Measurements from ENCODE around the gene GORASP2.
"Not testable (repeated sequence)": the region's sequence is repeated elsewhere in the genome, so short reads cannot be mapped to it uniquely, and the experiment has no call there.

The GORASP2 gene

DNA sequence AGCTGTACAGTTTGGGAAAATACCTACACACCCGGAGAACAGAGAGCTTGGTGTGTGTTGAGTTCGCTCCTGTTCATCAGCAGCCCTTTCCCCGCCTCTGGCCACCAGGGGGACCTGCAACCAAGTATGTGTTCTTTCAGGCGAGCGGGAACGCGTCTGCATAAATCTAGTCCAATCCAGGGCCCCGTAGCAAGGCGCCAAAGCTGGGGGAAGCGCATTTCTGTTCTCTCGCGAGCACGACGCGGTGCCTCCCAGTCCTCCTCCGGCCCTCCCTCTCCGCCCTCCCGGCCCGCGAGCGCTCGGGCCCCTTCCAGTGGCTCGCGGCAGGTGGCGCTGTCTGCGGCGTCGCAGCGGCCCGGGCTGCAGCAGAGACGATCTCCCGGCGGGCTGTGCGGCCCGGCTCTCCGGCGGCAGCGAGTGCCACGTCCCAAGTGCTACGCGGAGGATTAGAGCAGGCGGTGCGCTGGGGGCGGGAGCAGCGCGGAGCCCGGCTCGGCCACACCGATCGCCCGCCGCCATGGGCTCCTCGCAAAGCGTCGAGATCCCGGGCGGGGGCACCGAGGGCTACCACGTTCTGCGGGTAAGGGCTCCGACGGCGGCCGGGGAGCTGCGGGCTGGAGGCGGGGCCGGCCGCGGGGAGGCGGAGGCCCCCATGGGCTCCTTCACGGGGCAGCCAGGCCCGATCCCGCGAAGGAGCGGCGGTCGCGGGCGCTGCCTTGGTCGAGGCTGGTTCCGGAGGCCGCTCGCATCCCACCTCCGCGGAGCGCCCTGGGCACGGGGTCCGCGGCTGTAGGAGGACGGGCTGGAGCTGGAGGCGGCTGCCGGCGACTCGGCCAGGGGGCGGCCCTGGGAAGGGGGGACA lies at the start of gene GORASP2:
Gene GORASP2, plus strand, starts transcription at position 430 of the 862 bp plus-strand sequence. Its CDS starts 88 bp downstream, at position 518.
- DNase-seq, result peak; percentile 99

DNA sequence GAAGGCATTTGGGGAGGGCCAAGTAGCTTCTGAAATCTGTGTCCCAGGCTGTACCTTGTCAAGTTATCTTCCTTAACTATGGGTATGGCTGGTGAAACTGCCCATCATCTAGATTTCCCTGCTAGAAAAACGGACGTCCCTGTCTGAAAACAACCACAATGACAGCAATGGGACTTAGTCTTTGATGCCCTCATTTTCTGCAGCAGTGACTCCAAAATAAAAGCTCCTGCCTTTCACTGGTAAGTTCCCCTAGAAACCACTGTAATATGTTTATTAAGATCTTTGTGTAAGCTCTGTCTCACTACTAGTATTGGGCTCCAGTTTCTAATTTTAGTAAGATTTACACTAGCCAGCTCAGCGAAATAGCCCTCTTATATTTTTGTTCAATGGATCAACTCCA lies 47.2 kb upstream of the GORASP2 start:
- DNase-seq, result no peak

DNA sequence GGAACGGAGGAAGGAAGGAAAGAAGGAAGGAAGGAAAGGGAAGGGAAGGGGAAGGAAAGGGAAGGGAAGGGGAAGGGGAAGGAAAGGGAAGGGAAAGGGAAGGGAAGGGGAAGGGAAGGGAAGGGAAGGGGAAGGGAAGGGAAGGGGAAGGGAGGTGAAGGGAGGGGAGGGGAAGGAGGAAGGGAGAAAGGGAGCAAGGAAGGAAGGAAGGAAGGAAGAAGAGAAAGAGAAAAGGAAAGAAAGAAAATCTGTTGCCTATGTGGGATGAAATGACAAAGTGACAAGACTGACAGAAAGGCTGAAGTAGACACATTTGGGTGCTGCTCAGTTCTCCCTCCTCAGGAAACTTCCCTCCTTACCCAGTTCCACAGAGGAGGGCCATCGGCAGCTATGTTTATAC lies 46.3 kb upstream of the GORASP2 start:
- DNase-seq, result no peak

DNA sequence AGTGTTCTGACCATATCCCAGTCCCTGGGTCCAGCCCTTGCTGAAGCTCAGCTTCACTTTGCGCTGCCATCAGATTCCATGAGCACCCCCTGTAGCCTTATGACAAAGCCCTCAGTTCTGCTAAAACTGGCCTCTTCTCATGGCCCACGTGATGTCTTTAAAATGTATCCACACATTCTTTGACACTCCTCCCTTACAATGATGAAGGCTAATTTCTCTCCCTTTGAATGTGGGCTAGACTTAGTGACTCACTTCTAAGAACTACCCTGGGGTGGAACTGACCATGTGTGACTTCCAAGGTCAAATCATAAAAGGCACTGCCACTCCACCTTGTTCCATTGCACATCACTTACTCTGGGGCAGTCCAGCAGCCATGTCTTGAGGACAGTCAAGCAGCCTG lies 45.4 kb upstream of the GORASP2 start:
- DNase-seq, result no peak

DNA sequence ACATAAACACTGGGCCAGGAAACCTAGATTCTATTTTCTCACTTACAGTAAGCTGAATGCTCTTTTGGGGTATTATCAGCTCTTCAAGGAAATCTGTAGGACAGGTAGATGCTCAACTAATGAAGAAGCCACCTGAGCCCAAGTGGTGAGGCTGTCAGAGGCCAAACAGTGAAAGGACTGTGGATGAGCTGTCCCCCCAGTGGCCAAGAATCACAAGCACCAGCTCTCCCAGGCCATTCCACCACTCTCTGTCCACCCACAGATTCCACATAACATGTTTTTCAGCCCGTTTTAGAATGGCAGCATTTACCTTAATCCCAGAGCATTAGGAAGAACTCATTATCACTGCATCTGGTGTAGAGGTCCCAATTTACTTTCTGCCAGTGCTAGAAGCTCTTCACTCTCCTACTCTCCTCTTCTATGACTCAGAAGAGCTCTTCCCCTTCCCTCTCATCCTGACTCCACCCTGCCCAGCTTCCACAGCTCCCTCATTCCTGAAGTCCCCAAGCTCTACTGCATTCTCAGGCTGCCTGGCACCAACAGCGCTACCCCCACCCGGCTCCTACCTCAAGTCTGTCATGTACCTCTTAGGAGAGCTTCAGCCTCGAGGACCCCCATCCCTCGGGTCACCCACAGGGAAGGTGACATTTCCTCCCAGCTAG lies 43.8 kb upstream of the GORASP2 start:
- DNase-seq, result peak; percentile 17

DNA sequence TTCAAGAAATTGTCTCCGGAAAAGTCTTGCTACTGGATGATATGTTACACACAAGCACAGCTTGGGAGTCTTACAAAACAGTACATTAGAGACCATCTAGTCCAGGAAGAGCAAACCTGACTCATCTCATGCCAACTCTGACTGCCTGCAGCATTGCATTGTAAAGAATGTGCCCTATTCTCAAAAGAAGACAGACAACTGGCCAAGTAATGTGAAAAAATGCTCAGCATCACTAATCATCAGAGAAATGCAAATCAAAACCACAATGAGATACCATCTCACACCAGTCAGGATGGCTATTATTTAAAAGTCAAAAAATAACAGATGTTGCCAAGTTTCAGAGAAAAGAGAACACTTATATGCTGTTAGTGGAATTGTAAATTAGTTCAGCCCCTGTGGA lies 42.7 kb upstream of the GORASP2 start:
- DNase-seq, result peak; percentile 86

DNA sequence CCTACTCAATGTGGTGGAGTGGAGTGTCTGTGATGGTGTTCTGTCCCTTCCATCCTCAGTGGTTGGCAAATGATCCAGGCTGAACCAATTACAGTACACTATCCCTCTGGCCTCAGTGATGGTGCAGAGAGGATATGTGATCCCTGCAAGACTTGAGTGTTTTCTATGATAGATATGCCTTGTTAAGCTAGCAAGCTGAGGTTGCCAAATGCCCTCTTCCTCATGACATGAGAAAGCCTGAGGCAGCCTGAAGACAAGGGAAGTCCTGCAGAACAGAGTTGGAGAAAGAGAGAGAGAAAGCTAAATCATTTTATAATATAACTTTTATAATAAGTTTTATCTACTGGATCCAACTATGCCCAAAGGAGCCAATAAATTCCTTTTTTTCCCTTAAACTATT lies 41.6 kb upstream of the GORASP2 start:
- no peak for DNase-seq

DNA sequence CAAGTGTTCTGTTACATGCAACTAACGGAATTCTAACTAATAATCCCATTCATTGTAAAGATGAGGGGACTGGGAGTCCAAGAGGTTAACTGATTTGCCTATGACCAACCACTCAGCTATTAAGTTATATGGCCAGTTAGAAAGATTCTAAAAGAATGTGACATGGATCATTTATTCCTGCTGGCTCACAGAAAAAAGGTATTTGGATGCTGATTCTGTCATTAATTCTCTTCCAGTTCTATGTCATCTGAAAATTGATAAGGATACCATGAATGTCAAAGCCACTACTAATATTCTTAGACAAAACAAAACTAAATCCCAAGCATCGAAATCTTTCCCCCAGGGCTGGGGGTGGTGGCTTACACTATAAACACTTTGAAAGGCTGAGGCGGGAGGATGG lies 41.2 kb upstream of the GORASP2 start:
- no peak for DNase-seq

DNA sequence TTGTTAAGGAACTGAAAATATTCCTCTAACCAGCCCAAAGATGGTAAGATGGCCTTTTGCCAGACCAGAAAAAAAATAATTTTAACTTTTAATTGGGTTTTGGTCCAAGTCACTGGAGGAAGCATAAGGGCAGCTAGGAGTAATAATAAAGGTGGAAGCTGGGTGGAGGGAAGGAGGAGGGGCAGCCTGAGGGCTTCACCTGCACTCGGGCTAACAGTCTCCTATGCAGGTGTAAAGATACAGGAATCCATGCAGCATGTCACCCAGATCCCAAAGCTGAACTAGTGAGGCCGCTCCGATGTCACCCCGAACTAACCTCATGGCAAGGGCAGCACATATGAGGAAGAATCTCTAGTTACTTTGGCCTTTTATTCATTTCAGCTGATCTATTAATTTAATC lies 37.2 kb upstream of the GORASP2 start:
- DNase-seq, result no peak

DNA sequence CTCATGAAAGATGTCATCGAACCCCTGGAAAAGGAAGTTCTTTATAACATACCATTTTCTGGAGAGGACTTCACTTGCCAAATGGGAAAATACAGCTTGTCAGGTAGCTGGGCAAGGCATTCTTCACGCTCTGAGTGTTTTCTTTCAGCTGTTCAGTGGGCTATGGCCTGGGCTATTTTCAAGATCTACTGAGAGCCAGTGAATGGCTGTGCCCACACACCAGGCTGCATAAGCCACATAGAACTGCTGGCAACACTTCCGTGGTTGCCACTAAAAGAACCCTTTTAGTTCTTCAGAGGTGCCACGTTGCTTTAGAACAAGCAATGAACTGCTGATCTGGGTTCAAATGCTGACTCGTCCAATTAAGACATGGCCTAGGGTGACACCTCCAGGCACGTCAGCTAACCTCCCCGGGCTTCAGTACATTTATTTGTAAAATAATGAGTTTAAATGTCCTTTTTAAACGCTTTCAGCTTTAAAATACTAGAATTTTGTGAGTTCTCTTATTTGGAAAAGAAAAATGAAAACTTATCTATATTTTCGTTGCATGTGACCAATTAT lies 36.6 kb upstream of the GORASP2 start:
- DNase-seq, result no peak

DNA sequence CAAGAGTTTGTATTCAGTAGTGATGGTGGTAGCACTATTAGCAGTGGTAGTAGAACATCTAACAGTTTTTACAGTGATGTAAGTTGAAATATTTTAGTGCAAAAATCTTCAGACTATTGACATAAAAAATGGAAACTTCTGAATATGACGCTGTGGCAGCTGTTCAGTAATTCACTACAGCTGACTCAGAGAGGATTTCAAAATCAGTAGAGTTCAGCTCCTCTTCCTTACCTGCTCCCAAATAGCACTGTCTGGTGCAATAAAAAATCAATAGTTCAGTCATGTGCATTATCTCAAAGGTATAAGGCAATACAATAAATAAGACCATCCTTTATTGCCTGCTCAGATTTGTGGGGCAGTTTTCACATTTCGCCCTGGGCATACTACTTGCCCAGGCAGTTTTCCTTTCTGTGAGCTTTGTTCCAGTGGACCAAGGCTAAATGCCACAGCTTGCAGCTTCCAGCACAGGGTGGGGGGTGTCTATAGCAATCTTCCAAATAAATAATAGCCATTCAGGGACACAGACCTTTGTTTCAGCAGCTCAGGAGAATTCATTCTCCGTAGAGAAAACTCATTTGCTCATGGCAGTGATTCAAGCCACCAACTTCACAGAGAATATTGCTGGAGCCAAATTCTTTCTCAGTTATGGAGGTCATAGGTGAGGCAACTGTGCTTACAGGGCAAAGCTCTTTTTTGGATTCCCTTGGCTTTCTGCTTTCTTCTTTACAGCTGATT lies 33.9 kb upstream of the GORASP2 start:
- peak; percentile 8 for DNase-seq

DNA sequence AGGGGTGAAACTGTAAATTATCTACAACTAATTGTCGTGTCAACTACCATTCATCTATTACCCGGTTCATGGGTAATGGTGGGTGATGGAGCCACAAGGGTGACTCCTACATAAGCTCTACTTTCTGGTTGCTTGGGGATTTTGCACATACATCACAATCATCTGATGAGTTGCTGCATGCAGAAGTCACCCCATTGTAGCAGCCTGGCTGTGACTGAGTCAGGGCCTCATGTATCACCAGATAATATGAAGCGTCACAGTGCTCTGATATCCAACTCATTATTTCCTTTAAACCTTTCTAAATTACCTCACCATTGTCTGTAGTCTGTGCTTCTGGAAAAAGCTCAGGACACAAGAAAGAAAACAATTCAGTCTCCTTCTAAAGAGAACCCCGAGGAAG lies 32.4 kb upstream of the GORASP2 start:
- no peak for DNase-seq

DNA sequence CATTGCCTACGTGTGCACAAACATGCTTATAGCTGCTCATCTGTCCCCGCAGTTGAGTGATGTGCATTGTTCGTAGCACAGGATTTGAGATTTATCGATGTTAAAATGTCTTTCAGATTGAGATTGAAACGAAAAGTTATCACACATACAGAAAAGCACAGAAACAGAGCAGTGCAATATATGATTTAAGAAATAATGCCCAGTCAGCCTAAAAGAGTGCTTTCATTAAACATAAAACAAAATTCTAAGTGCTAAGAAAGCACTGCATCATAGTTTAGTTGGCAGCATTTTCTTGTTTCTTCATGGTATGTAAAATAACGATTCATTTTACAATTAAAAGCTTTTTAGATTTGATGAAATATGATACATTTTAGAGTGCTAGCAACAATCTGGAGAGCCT lies 31.9 kb upstream of the GORASP2 start:
- no peak for DNase-seq

DNA sequence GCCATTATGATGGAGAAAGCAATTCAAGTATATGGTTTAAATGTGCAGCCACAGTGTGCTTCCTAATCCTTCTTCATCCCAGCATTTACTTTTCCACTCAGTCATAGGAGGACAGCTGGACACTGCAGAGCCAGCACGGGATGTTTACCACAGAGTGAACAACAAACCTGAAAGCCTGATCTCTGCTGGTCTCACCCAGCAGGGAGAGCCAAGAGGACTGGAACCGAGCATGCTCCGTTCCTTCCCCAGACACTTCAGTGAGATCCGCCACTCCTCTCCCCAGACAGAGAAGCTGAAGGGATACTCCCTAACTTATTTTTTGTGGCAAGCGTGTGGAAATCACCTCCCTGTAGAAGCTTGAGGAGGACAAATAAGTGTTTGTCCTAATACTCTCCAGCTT lies 23.2 kb upstream of the GORASP2 start:
- DNase-seq, result no peak

DNA sequence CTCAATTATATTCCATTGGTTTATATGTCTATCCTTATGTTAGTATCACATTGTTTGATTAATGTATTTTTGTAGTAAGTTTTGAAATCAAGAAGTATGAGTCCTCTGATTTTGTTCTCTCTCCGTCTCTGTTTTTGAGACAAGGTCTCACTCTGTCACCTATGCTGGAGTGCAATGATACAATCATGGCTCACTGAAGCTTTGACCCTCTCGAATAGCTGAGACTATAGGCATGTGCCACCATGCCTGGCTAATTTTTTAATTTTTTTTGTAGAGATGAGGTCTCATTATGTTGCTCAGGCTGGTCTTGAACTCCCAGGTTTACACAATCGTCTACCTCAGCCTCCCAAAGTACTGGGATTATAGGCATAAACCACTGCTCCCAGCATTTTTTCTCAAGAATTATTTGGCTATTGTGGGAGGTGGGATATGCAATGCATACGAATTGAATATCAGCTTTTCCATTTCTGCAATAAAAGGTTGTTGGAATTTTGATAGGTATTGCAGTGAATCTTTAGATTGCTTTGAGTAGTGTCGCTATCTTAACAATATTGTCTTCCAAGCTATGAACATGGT lies 17.7 kb upstream of the GORASP2 start:
- no peak for DNase-seq

DNA sequence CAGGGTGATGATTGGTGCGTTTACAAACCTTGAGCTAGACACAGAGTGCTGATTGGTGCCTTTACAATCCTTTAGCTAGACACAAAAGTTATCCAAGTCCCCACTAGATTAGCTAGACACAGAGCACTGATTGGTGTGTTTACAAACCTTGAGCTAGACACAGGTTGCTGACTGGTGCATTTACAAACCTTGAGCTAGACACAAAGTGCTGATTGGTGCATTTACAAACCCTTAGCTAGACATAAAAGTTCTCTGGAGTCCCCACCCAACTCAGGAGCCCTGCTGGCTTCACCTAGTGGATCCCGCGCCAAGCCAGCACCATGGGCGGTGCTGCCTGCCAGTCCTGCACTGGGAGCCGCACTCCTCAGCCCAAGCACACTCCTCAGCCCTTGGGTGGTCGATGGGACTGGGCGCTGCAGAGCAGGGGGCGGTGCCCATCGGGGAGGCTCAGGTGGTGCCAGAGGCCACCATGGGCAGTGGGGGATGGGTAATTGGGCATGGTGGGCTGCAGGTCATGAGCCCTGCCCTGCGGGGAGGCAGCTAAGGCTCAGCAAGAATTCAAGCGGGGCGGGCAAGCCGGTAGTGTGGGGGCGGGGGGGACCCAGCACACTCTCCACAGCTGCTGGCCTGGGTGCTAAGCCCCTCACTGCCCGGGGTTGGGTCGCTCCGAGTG lies 13.9 kb upstream of the GORASP2 start:
- not testable (repeated sequence) for DNase-seq

DNA sequence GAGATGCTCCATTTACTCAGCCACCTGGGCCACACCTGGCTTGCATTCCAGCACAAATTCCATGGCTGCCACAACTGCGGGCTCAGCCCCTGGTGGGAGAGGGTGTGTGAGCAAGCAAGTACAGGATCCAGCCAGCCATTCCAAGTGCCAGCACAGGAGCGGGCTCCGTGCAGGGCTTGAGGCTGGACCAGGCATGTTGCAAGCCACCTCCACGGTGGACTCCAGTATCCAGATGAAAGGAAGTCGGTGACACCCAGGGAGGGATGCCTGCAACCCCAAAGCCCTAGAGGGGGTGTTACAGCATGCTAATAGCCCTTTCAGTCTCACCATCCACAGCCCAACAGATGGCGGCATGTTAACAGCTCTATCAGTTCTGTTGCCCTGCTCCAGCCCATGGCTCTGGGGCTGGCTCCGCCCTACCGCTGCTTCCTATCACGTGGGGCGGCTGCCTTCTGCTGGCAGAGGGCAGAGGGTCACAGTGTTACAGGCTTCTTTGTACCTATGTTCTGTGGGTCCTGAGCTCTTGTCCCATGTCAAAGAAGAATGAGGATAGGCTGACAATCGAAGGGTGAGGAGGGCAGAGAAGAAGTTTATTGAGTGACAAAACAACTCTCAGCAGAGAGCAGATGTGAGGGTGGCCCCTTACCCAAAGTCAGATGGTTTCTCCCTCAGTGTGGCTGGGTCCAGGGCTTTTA lies 11.7 kb upstream of the GORASP2 start:
- DNase-seq, result no peak

DNA sequence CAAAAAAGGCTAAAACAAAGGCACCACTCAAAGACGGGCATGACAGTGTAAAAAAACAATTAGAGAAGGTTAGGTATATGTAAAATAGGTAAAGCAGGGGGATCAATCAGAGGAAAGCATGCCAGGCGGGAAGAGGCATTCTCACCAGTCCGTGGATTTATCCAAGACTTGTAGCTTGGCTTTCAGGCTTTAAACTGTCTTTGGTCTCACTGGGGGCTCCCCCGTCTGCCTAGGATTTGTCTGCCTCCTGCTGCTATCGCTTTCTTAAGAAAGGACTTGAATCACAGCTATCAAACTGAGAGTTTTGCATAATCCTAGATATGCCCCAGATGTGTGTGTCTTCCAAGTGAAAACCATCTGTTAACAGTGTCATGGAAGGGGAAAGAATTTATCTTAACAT lies 11.1 kb upstream of the GORASP2 start:
- DNase-seq, result no peak

DNA sequence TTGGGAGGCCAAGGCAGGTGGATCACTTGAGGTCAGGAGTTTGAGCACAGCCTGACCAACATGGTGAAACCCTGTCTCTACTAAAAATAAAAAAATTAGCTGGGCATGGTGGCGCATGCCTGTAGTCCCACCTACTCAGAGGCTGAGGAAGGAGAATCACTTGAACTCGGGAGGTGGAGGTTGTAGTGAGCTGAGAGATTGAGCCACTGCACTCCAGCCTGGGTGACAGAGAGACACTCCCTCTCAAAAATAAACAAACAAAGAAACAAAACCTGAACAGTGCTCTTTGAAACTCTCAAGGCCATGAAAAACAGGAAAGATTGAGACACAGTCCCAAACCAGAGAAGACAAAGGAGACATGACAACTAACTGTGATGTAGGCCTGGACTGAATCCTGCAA lies 7.2 kb upstream of the GORASP2 start:
- DNase-seq, result not testable (repeated sequence)

DNA sequence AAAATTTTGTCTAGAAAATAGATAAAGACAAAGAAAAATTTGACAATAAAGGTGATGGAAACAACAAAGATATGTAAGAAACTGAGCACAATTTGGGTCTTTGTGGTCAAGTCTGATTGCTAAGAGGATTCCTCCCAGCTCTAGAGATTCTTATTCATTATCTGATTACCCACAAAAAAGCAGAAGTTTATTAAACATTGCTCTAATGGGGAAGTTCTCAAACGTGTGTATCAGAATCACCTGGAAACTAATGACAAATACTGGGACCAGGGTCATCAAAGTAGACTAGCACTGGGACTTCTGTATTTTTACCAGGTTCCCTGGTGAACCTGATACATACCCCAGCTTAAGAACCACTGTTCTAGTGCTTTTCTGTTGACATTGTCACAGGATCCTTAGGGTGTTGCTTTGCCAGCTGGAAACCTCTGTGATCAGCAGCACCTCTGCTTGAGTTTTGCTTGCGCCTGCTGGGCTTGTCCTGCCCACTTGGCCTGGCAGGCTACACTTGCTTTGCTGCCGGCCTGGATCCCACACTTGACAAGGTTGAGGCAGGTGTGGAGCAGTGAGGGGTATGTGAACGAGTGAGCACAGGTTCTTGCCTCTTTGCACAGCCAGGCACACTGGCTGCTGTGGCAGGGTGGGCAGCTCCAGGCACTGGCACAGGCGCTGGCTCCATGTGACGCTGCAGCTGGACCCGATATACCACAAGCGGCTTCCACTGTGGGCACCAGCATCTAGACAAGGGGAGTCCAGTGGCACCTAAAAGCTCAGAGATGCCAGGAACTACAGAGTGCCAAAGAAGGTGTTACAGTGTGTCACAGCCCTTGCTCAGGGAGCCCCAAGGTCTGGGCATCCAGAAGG lies 6.2 kb upstream of the GORASP2 start:
- DNase-seq, result no peak

DNA sequence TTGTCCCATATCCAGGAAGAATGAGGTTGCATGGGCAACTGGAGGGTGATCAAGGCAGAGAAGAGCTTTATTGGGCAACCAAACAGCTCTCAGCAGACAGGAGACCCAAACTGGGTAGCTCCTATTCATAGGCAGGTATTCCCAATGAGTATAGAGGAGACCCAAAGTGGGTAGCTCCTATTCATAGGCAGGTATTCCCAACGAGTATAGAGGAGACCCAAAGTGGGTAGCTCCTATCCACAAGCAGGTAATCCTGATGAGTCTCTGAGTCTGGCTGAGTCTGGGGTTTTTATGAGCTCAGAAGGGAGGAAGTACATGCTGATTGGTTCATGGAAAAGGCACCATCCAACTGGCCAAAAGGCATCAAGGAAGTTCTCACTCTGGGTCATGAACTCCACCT lies 5.3 kb upstream of the GORASP2 start:
- DNase-seq, result no peak

Measured in fibroblast of skin of right quadriceps (primary cell).